Nephron (organoid): Measurements from ENCODE around the gene PPP6R2.

Source experiments
- H3K27ac Mint-ChIP-seq, 3 experiments: 2 replicates each; pipeline ENCODE4 v1.8.0; 2020; ENCODE audit warnings: mixed read lengths in 3 of 3, mild to moderate bottlenecking in 2 of 3, moderate library complexity in 1 of 3
- H3K27me3 Mint-ChIP-seq: 2 replicates; pipeline ENCODE4 v1.8.0; 2021; ENCODE audit warnings: low read depth, mild to moderate bottlenecking, moderate library complexity, mixed read lengths
- H3K36me3 Mint-ChIP-seq: 2 replicates; pipeline ENCODE4 v1.8.0; 2020; ENCODE audit warnings: low read depth, mixed read lengths
- H3K4me1 Mint-ChIP-seq: 2 replicates; pipeline ENCODE4 v1.8.0; 2020; ENCODE audit warnings: mixed read lengths
- H3K4me3 Mint-ChIP-seq, 3 experiments: 2 replicates each; pipeline ENCODE4 v1.8.0; 2020; ENCODE audit warnings: mild to moderate bottlenecking in 3 of 3, mixed read lengths in 3 of 3, moderate library complexity in 2 of 3
- H3K9me3 Mint-ChIP-seq: 2 replicates; pipeline ENCODE4 v1.8.0; 2020; ENCODE audit warnings: mixed read lengths
- TF ChIP-seq, protein P1 (sequence below), 3 experiments: fragments of 200-600 bp; sonication (generic); IDR thresholded peaks; one replicate each; pipeline ENCODE4 v1.5.0; 2021; ENCODE audit warnings: antibody characterized with exemption in 3 of 3; ENCODE audit not compliant: unreplicated experiment in 3 of 3

PPP6R2 gene

DNA sequence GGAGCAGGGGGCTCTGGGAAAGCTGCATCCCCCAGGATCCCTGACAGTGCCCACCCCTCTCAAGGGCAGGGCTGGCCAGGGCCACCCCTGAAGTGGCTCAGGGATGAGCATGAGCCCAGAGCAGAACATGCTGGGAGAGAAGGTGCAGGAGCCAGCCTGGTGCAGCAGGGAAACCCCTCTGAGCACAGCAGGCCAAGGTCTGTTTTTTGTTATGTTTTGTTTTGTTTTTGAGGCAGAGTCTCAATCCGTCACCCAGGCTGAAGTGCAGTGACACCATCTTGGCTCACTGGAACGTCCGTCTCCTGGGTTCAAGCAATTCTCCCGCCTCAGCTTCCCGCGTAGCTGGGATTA, 132.5 kb downstream of the PPP6R2 start:
- no peaks in the 10 kb centered on the region for H3K36me3 Mint-ChIP-seq
- TF ChIP-seq, protein P1, sequence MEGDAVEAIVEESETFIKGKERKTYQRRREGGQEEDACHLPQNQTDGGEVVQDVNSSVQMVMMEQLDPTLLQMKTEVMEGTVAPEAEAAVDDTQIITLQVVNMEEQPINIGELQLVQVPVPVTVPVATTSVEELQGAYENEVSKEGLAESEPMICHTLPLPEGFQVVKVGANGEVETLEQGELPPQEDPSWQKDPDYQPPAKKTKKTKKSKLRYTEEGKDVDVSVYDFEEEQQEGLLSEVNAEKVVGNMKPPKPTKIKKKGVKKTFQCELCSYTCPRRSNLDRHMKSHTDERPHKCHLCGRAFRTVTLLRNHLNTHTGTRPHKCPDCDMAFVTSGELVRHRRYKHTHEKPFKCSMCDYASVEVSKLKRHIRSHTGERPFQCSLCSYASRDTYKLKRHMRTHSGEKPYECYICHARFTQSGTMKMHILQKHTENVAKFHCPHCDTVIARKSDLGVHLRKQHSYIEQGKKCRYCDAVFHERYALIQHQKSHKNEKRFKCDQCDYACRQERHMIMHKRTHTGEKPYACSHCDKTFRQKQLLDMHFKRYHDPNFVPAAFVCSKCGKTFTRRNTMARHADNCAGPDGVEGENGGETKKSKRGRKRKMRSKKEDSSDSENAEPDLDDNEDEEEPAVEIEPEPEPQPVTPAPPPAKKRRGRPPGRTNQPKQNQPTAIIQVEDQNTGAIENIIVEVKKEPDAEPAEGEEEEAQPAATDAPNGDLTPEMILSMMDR (IDR thresholded peaks at IDR 0.05; ENCODE audit: unreplicated experiment in 3 of 3): no peak
- peak overlapping the region in 2 of 3 experiments; percentile 40 to 51 for H3K27ac Mint-ChIP-seq
- peaks cover 39% of the 10 kb centered on the region for H3K27me3 Mint-ChIP-seq
- no peaks in the 10 kb centered on the region for H3K9me3 Mint-ChIP-seq
- peak overlapping the region; percentile 72 to 86 (median 85) for H3K4me3 Mint-ChIP-seq
- H3K4me1 Mint-ChIP-seq: peaks cover 34% of the 10 kb centered on the region

DNA sequence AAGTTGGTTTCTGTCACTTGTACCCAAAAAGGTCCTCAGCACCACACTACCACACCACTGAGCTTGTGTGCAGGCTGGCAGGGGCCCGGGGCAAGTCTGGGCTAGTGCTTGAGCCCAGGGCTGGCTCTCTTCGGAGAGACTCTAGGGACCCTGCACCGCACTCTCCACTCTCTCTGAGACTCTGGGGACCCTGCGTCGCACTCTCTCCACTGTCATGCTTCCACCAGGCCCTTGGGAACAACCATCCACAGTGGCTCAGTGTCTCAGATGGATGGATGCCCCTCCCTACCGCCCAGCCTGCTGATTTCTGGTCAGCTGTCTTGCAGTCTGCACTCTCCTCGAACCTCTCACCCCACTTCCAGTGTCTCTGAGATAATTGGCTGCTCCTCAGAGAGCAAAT, 133.7 kb downstream of the PPP6R2 start:
- TF ChIP-seq, protein P1 (IDR thresholded peaks at IDR 0.05; ENCODE audit: unreplicated experiment in 3 of 3): no peak
- Mint-ChIP-seq H3K36me3 (no peaks in the 10 kb centered on the region), H3K4me1 (peaks cover 29% of the 10 kb centered on the region), H3K27ac (peak overlapping the region in 1 of 3 experiments; percentile 47), H3K4me3 (peak overlapping the region; percentile 72 to 86 (median 85)), H3K27me3 (peaks cover 44% of the 10 kb centered on the region), H3K9me3 (no peaks in the 10 kb centered on the region)

DNA sequence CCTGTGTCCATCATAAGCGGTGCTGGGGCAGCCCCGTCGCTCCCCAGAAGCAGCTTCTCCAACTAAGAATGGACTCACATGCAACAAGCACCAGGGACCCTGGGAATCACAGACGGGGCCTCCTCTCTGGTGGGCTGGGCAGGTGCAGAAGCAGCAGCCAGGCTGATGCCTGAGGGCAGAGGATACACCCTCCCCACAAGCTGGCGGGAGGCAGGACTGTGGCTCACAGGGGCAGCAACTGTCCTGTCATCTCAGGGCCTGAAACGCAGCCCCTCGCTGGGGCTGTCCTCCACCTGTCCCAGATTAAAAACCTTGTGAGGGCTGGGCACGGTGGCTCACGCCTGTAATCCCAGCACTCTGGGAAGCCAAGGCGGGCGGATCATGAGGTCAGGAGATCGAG, 134.8 kb downstream of the PPP6R2 start:
- no peaks in the 10 kb centered on the region for H3K9me3 Mint-ChIP-seq
- H3K4me3 Mint-ChIP-seq: peak overlapping the region; percentile 37 to 85 (median 68)
- H3K4me1 Mint-ChIP-seq: peaks cover 22% of the 10 kb centered on the region
- TF ChIP-seq, protein P1 (IDR thresholded peaks at IDR 0.05; ENCODE audit: unreplicated experiment in 3 of 3): no peak
- H3K27me3 Mint-ChIP-seq: peaks cover 49% of the 10 kb centered on the region
- no peaks in the 10 kb centered on the region for H3K36me3 Mint-ChIP-seq
- H3K27ac Mint-ChIP-seq: no peak overlapping the region

DNA sequence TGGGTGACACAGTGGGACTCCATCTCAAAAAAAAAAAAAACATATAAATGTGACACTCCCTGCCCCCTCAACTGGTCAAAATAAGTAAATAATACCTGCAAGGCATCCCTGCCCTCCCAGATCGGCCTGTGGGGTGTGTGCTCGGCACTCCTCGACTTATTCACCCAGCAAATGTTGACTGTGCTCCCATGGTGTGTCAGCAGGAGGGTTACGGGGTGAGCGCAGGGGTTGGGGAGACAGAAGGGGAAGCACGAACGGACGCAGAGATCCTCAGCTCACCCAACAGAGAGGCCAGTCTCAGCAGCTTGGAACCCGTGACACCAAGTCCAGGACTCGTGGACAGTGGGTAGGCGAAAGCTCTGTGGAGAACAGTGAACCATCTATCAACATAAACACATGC, 136.6 kb downstream of the PPP6R2 start:
- Mint-ChIP-seq H3K36me3 (no peaks in the 10 kb centered on the region), H3K27ac (no peak overlapping the region), H3K27me3 (peaks cover 51% of the 10 kb centered on the region), H3K4me1 (peaks cover 8% of the 10 kb centered on the region), H3K9me3 (no peaks in the 10 kb centered on the region), H3K4me3 (peak overlapping the region; percentile 62 to 71 (median 68))
- TF ChIP-seq, protein P1 (IDR thresholded peaks at IDR 0.05; ENCODE audit: unreplicated experiment in 3 of 3): no peak

DNA sequence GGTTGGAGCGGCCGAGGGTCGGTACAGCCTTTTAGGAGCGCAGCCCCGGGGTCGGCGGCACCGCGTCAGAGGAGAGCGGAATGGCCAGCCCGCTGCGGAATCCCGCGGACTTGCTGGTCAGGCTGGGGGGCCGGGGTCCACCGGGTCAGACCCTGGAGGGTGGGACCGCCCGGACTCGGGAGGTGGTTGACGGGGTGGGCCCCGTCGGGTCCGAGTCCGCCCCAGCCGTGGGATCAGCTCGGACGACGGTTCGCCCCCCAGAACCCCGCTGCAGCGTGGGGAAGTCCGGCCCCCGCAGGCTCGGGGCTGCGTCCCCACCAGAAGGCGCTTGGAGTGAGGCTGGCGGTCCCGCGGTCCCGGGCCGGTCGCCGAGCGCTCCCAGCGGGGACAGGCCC, 137.9 kb downstream of the PPP6R2 start:
- no peaks in the 10 kb centered on the region for H3K36me3 Mint-ChIP-seq
- TF ChIP-seq, protein P1 (IDR thresholded peaks at IDR 0.05; ENCODE audit: unreplicated experiment in 3 of 3): no peak
- H3K9me3 Mint-ChIP-seq: no peaks in the 10 kb centered on the region
- H3K4me1 Mint-ChIP-seq: peaks cover 8% of the 10 kb centered on the region
- H3K27ac Mint-ChIP-seq: no peak overlapping the region
- H3K27me3 Mint-ChIP-seq: peaks cover 58% of the 10 kb centered on the region
- peak overlapping the region; percentile 23 to 38 (median 25) for H3K4me3 Mint-ChIP-seq

DNA sequence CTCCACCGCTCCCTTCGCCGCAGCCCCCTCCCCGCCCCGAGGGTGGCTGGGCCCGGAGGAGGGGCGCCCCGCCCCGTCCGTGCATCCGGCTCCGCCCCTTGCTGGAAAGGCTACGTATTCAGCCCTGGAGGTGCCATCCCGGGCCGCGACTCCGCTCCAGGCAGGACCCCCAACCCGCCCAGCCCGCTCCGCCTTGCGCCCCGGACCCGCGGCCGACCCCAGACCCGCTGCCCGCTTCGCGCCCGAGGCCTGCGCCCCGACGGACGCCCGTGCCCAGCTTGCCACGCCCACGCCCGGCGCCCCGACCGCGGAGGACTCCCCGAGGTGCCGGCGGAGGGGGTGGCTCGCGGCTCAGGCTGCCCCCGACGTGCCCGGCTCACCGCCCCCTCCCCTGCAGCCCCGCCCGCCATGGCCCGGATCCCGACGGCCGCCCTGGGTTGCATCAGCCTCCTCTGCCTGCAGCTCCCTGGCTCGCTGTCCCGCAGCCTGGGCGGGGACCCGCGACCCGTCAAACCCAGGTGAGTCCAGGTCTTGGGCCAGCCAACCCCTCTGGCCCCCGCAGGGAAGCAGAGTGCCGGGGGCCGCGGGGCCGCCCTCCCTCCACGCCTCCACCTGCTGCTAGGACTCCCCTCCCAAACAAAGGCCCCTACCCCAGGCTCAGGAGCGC, 138.4 kb downstream of the PPP6R2 start, which contains the start of gene ADM2:
TSS of gene ADM2 (plus strand) at position 104 of the 667 bp plus-strand sequence. CDS start at position 409, 305 bp downstream.
- peaks cover 8% of the 10 kb centered on the region for H3K4me1 Mint-ChIP-seq
- TF ChIP-seq, protein P1 (IDR thresholded peaks at IDR 0.05; ENCODE audit: unreplicated experiment in 3 of 3): no peak

More for the DNA sequence above, 138.4 kb downstream of the PPP6R2 start, which contains the start of gene ADM2:
- Mint-ChIP-seq H3K9me3 (no peaks in the 10 kb centered on the region), H3K36me3 (no peaks in the 10 kb centered on the region), H3K4me3 (peak within 1 kb of the TSS; percentile 62 to 72 (median 71)), H3K27ac (peak within 1 kb of the TSS in 1 of 3 experiments; percentile 44), H3K27me3 (peaks cover 58% of the 10 kb centered on the region)
